Activated CD8-positive, alpha-beta memory T cell treated with anti-CD3 and anti-CD28 coated beads for 1 hour (primary cell): ENCODE results near the gene ATL3.
"Not testable (repeated sequence)": the region's sequence is repeated elsewhere in the genome, so short reads cannot be mapped to it uniquely, and the experiment has no call there.

Experiments used
- DNase-seq, 2 donors: peaks; one replicate each; pipeline ENCODE4 v3.0.0-alpha.2; 2020; ENCODE audit warnings: low read depth in 1 of 2; ENCODE audit errors: extremely low read depth in 1 of 2

The ATL3 gene

DNA sequence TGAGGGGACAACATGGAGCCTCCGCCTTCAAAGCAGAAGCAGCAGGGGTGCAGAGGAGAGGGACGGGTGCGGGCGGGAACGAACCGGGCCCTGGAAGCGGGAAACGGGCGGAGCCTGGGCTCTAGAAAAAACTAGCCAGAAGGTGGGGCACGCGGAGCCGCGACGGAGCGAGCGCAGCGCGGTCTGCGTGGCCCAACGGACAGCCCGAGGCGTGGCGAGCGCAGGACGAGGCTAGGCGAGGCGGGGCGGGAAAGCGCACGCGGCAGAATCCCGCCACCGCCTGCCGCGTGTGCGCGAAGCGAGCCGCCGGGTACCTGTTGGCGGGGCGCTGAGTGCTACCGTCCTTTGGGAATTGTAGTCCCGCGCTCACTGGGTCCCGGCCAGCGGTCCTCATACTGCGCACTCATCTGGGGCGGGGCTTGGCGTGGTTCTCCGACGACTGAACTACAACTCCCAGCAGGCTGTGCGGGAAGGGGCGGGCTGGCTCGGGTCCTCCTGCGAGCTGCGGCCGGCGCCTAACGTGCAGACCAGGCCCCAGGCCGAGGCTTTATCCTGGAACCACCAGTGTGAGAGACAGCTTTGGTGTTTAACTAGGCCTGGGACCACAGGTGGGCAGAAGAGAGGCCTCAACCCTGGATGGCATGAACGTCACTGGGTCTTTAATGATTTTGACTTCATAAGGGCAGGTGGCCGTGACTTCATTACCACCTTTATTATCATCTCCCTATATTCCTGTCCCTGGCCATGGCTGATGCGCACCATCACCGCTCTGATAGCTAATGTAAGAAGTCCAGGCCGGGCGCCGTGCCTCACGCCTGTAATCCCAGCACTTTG lies at the start of gene ATL3:
Gene ATL3, minus strand, starts transcription at position 55 of the 834 bp plus-strand sequence. Its CDS starts 41 bp downstream, at position 14.
- peak; percentile 92 to 94 for DNase-seq

- no peak for DNase-seq
These were observed 49.4 kb upstream of the ATL3 start for GRCh38 chr11:63720611-63721010.

DNA sequence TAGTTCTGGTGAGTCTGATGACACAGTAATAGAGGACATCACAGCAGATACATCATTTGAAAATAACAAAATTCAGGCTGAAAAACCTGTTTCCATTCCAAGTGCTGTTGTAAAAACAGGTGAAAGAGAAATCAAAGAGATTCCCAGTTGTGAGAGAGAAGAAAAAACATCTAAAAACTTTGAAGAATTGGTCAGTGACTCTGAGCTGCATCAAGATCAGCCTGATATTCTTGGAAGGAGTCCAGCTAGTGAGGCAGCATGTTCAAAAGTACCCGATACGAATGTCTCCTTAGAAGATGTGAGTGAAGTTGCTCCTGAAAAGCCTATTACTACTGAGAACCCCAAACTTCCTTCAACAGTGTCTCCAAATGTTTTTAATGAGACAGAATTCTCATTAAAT lies 48.8 kb upstream of the ATL3 start:
- DNase-seq, result no peak

DNA sequence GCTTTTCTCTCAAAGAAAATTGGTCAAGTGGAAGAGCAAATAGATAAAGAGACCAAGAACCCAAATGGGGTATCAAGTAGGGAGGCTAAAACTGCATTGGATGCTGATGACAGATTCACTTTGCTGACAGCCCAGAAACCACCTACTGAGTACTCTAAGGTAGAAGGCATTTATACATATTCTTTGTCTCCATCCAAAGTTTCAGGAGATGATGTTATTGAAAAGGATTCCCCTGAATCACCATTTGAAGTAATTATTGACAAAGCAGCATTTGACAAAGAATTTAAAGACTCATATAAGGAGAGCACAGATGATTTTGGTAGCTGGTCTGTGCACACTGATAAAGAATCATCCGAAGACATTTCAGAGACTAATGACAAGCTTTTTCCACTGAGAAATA lies 47.8 kb upstream of the ATL3 start:
- DNase-seq, result no peak

GRCh38 chr11:63716046-63716445 lies 44.9 kb upstream of the ATL3 start:
- DNase-seq, result no peak

DNA sequence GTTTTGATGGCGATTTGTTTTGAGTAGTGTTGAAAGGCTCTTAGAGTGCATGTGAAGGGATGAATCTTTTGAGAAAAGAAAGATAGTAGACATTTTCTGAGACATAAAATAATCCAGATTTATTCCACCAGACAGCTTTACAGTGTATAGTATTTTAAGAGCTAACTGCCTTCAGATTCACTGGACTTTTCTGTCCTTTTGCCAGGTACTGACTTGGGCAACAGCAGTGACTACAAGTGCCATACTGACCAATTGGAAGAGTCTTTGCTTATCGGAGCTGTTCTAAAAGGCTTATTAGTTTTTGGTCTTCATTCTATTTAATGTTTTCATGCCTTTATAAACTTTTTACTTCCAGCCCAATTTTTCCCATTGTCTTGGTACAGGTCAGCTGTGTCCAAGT lies 42.6 kb upstream of the ATL3 start:
- no peak for DNase-seq

- no peak for DNase-seq
These were observed 40.7 kb upstream of the ATL3 start for GRCh38 chr11:63711838-63712237.

GRCh38 chr11:63710476-63711217 lies 39.5 kb upstream of the ATL3 start:
- no peak for DNase-seq

- DNase-seq, result no peak
These were observed 38.2 kb upstream of the ATL3 start for GRCh38 chr11:63709336-63709884.

- DNase-seq, result no peak
These were observed 37.6 kb upstream of the ATL3 start for GRCh38 chr11:63708764-63709163.

- no peak for DNase-seq
These were observed 34.4 kb upstream of the ATL3 start for GRCh38 chr11:63705526-63705925.

DNA sequence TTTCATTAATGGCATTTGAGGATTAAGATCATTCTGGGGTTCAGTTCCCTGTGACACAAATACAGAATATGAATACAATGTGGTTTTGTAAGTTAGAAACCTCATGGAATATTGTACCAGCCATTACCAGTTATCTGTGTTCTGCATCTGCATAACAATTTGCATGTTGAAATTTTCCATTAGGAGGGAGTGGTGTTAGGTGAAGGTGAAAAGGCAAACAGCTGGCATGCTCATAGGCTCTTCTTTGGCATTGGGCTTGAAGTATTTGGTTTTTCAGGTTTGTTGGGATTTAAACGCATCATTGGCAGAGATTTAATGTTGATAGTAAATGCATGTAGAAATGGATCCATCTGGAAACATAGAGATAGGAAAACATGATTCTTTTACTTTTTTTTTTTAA lies 28.7 kb upstream of the ATL3 start:
- no peak for DNase-seq

GRCh38 chr11:63698976-63699733 lies 28.0 kb upstream of the ATL3 start:
- DNase-seq, result no peak

- DNase-seq, result no peak
These were observed 23.4 kb upstream of the ATL3 start for GRCh38 chr11:63694596-63694995.

DNA sequence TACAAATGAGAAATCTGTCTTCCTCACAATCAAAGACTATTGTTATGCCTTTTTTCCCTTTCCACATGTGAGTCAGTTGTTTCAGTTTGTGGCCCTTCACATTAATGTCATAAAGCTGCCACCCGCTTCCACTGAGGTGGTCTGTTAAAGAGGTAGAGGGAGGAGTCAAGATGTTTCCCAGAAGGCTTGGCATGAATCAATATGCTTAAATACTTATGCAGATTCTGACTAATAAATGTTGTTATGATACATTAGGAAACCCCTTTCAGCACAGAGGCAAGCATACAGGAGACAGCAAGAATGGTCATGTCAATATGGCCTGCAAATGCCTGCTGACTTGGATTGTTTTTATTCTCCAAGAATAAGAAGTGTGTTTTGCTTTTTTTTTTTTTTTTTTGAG lies 16.7 kb upstream of the ATL3 start:
- no peak for DNase-seq

DNA sequence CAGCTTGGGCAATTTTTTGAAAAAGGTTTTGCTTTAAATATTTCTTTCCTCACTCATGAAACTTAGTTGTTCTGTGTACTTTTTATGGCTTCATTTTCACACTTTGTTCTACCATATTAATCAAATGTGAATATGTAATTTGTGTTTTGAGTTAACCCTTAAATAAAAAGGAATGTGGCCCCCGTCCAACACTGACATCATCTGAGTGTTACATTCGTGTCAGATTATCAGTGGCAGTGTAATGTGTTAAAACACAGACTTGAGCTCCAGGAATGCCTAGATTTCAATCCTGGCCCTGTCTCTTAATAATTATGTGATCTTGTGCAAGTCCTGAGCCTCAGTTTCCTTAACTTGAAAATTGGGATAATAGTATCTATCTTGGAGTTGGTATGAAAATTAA lies 15.8 kb upstream of the ATL3 start:
- DNase-seq, result no peak

DNA sequence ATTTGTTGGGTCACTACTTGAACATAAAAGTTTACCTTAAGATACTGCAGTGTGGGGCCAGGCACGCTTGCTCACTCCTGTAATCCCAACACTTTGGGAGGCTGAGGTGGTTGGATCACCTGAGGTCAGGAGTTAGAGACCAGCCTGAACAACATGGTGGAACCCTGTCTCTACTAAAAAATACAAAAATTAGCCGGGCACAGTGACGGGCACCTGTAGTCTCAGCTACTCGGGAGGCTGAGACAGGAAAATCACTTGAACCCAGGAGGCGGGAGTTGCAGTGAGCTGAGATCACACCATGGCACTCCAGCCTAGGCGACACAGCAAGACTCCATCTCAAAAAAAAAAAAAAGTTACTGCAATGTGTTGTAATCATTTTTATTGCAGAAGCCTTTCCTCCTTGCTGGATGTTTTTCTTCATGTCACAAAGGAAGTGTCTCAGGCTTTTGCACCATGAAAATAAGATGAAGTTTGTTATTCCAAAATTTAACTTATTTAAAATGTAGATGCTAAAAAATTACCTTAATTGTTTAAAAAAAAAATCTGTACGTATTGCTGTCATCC lies 14.1 kb upstream of the ATL3 start:
- not testable (repeated sequence) for DNase-seq

DNA sequence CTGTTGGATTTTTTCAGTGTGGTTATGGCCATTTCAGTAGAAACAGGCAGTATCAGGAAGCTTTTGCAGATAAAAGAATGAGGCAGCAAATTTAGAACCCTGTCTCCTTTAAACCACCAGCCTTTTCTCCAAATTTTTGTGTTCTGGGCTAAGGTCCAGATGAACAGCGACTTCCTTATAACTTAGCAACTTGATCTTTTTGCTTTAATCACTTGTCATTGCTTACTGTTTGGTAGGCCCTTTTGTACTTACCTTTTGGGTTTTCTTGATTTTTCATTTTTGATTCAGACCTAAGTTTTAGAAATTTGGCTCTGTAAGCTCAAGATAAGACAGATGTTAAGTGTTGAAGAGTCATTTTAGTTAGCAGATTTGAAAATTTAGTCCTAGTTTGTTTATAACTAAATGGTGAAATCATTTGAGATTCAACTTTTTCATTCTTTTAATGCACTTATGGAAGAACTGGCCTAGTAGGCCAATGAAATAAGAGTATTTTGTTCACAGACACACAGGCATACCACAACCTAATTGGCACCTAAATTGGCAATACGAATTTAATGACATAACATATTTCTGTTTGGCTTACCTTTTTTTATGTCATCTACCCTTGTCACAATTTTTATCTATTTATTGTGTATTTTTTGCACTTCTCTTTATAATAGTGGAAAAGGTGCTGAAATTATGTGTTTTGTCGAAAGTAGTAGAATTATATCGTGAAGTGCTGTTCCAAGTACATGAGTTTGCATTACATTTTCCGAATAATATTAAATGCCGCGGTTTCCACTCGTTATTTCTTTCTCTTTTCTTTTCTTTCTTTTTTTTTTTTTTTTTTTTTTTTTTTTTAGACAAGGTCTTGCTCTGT lies 12.2 kb upstream of the ATL3 start:
- no peak for DNase-seq

DNA sequence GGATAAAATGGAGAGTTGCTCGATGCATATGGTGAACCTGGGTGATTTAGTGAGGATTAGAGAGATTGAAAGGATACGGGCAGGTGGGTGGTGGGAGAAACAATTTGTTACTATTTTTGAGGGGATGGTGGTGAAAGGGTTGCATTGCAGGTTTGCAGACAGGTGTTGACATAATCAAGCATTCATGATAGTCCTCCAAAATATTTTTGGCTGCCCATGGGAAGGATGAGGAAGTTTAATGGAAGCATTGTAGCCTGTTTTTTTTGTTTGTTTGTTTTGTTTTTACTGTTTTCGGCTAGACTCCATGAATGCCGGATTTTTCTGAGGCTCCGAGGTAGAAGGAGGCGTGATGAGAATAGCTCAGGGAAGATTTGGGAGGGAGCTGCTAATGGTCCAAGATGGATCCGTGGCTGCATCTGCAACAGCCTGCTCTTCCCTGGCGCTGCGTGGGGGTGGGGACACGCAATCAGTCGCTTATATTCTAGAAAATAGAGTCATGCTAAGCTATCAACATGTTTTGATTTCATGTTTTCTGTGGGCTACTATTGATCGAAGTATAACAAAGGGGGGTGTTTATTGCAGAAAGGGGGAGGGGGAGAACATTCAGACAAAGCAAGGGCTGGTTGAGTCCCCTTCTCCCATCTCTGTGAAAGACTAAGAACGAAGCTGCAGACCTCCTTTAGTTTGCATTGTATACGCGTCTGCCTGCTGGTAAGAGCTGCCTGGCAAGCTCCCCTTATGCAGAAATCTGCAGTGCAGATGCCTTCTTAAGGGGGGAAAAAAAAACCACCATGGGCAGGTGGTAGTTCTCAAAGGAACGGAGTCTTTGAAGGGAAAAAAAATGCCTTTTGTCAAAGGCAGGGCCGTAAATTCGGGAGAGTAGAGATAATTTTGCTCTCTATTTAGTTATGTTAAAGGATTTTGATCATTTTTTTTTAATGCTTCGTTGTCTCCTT lies 11.2 kb upstream of the ATL3 start:
- no peak for DNase-seq
